HG03342 (cell line): ENCODE data around the gene MALL.
"Not testable (repeated sequence)": the region's sequence is repeated elsewhere in the genome, so short reads cannot be mapped to it uniquely, and the experiment has no call there.

ENCODE experiments used
- ATAC-seq: cut with Tn5 transposase; IDR thresholded peaks from one replicate; pipeline ENCODE4 v1.9.1; 2021; ENCODE audit warnings: mild to moderate bottlenecking, moderate library complexity; ENCODE audit not compliant: unreplicated experiment

MALL gene

DNA sequence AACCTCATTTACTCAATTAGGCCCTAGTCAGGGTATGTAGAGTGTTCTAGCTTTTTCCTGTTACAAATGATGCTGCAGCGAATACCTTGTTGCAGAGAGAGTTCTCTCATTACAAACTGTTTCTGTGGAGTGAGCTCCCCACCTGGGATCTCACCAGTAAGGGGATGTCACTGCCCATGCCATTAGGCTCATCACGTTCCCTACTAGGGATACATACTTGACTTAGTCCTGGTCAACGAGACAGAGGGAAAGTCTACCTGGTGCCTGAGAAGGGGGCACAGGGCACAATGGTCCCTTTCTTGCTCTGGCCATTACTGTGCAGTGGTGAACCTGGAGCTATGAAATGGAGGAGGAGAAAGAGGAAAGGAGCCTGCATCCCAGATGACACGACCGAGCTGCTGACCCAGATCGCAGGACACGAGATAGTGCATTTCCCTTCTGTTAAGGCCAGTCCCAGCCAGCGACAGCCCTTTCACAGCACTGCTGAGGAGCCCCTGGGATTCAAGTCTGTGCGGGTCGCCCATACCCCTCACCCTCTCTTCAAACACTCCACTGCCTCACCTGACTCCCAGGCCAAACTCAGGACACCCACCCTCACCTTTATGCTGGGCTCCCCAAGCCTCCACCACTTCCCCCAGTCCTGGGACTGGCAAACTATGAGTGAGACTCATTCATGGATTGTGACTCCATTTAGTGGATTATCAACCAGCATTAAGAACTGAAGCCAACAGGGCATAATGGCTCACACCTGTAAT lies 16.0 kb downstream of the MALL start:
- no peak for ATAC-seq

GRCh38 chr2:110099038-110099425 lies 16.6 kb downstream of the MALL start:
- no peak for ATAC-seq

- ATAC-seq = no peak
These were observed 18.0 kb downstream of the MALL start for GRCh38 chr2:110097506-110098220.

DNA sequence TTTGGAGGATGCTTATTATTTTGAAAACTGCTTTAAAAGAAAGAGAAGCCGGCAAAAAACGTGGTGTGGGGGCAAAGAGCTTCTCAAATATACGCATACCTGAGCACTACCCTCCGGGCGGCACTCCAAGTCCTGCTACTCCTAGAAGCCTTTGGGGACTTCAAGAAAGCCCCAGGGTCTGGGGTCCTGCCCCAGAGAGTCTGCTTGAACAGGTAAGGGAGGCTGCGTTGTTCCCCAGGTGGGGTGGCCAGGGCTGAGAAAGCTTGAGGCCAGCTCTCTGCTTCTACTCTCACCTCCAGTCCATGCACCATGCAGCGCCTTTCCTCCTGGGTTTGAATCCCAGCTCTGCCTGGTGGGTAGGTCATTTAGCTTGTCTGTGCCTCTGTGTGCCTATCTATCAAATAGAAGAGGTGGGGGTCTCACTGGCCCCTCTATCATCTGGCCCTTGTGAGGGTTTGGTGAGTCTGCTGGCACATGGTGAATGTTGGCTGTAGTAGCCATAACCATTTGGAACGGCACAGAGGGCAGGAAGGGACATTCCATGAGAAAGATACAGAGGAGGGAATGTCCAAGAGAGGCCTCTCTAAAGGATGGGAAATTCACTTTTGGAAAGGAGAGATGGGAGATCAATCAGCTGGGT lies 19.5 kb downstream of the MALL start:
- no peak for ATAC-seq

GRCh38 chr2:110094884-110095534 lies 20.6 kb downstream of the MALL start:
- not testable (repeated sequence) for ATAC-seq

DNA sequence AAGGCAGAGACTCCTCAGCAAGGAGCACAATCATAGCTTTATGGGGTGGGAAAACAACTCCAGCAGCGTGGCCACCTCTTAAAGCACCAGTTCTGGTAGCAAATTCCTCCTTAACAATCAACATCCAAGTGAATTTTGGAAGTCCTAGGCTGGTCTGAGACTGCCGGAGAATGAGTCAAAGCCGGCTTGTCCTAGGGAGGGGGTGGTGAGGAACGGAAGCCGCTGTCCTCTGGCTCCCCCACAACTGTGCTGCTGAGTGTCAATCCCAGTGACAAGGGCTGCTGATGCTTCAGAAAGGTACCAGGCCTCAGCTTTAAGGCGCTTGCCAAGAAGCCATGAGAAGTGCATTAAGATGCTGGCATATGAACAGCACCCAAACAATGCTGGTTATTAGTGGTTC lies 21.7 kb downstream of the MALL start:
- ATAC-seq = not testable (repeated sequence)

DNA sequence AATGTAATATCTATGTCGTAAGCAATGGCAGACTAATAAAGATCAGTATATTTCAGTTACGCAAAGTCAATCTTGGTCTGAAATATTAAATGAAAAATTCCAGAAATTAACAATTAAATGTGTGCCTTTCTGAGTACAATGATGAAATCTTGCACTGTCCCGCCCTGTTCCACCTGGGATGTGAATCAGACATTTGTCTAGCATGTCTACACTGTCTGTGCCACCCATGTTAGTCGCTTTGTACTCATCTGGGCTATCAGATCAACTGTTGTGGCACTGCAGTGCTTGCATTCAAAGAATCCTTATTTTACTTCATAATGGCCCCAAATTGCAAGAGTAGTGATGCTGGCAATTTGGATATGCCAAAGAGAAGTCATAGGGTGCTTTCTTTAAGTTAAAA lies 25.5 kb downstream of the MALL start:
- ATAC-seq = not testable (repeated sequence)

GRCh38 chr2:110083757-110084156 lies 31.9 kb downstream of the MALL start:
- ATAC-seq = not testable (repeated sequence)

DNA sequence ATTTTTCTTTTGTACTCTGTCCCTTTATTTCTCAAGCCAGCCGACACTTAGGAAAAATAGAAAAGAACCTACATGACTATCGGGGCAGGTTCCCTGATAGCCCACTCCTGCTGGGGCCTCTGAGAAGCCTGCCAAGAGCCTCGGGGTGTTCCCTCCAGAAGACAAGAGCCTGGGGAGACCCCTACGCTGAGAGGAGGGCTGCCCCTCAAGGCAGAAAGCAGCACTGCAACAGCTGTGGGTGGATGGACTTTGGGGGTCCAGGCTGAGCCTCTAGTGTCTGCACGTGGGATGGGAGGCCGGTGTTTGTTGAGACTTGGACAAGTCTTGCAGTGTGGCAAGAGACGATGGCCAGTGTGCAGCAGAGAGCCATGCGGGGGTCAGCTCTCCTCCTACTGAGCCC lies 32.5 kb downstream of the MALL start:
- not testable (repeated sequence) for ATAC-seq

DNA sequence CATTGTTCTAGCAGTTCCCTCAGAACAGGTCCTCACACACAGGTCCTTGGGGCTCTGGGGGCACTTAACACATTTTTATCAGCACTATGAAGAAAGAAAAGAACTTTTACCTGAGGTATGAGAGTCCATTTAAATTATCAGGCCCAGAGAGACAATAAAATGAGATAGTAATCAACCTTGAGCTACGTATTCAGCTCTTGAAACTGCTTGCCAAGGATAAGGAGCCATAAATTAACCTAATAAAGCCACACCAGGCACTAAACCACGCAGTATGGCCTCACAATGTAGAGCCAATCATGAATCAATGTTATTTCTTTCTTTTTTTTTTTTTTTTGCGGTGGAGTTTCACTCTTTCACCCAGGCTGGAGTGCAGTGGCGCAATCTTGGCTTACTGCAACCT lies 37.5 kb downstream of the MALL start:
- ATAC-seq = not testable (repeated sequence)

DNA sequence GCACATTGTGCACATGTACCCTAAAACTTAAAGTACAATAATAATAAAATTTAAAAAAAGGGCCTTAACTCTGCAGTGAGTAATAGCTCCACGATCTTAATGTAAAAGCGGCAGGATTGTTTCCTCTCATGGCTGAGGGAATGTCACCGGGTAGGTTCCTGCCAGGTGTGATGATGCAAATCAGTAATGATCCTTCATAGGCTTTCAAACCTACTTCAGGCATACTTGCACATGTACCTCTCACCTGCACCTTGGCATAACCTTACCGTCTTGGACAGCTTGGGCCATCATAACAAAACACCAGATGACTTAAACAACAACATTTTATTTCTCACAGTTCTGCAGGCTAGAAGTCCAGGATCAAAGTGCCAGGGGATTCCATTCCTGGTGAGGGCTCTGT lies 39.7 kb downstream of the MALL start:
- ATAC-seq = not testable (repeated sequence)

GRCh38 chr2:110069869-110070268 lies 45.8 kb downstream of the MALL start:
- ATAC-seq = not testable (repeated sequence)

- ATAC-seq = not testable (repeated sequence)
These were observed 47.5 kb downstream of the MALL start for GRCh38 chr2:110068153-110068552.

GRCh38 chr2:110062332-110062731 lies 53.3 kb downstream of the MALL start:
- ATAC-seq = not testable (repeated sequence)

DNA sequence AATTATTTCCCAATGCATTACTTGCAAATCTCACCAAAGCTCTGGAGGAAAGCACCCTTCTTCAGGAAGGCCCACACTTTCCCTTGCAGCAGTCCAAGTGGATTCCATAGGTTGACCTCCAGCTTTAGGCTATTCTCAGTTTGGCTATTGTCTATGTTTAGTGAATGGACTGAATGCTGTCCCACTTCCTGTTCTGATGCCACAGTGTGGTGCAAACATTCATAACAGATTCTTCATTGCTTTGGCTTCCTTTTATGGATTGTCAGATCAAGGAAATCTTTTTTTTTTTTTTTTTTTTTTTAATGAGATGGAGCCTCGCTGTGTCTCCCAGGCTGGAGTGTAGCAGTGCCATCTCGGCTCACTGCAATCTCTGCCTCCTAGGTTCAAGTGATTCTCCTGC lies 55.1 kb downstream of the MALL start:
- ATAC-seq = not testable (repeated sequence)

GRCh38 chr2:110059694-110060358 lies 55.8 kb downstream of the MALL start:
- not testable (repeated sequence) for ATAC-seq

DNA sequence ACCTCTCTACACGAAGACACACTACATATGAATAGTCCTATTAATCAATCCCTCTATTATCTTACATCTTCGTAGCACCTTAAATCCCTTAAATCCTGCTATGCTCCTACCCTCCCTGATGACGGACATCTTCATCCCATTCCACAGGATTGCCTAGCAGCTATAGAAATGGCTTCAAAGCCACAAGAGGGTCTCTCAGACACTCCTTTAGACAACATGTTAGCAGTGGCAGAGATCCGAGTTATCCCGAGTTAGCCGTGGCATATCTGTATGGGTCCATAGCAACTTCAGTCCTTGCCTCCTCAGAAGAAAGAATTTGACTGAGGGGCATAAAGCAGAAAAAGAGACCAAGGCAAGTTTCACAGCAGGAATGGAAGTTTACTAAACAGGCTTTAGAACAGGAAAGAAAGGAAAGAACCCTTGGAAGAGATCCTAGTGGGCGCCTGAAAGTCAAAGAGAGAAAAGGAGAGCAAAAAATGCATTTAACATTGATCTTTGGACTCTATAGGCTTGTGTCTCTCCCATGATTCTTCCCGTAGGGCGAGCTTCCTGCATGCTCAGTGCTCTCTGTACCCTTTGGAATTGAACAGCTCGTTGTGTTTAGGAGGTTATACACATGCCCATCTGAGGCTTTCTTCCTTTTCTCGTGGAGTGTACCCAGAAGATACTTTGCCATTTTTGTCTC lies 56.5 kb downstream of the MALL start:
- not testable (repeated sequence) for ATAC-seq

GRCh38 chr2:110058034-110058433 lies 57.6 kb downstream of the MALL start:
- ATAC-seq = not testable (repeated sequence)

DNA sequence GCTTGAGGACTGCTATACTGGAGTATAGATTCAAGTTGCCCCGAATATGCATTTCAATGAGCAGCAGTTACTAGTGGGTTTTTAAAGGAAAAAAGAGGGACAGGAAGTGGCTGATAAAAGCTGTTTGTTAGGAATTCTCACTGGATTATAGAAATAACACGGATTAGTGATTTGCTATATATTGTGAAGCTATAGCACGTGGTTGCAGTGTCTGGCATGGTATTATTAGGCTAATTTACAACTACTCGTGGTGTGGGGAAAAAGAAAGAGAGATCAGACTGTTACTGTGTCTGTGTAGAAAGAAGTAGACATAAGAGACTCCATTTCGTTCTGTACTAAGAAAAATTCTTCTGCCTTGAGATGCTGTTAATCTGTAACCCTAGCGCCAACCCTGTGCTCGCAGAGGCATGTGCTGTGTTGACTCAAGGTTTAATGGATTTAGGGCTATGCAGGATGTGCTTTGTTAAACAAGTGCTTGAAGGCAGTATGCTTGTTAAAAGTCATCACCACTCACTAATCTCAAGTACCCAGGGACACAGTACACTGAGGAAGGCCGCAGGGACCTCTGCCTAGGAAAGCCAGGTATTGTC lies 59.7 kb downstream of the MALL start:
- ATAC-seq = not testable (repeated sequence)
